Nephron (organoid): Measurements from ENCODE around the gene USF2.

ENCODE experiments used
- H3K27ac Mint-ChIP-seq, 3 experiments: 2 replicates each; pipeline ENCODE4 v1.8.0; 2020; ENCODE audit warnings: mixed read lengths in 3 of 3, mild to moderate bottlenecking in 2 of 3, moderate library complexity in 1 of 3
- H3K27me3 Mint-ChIP-seq: 2 replicates; pipeline ENCODE4 v1.8.0; 2021; ENCODE audit warnings: low read depth, mild to moderate bottlenecking, moderate library complexity, mixed read lengths
- H3K36me3 Mint-ChIP-seq: 2 replicates; pipeline ENCODE4 v1.8.0; 2020; ENCODE audit warnings: low read depth, mixed read lengths
- H3K4me1 Mint-ChIP-seq: 2 replicates; pipeline ENCODE4 v1.8.0; 2020; ENCODE audit warnings: mixed read lengths
- H3K4me3 Mint-ChIP-seq, 3 experiments: 2 replicates each; pipeline ENCODE4 v1.8.0; 2020; ENCODE audit warnings: mild to moderate bottlenecking in 3 of 3, mixed read lengths in 3 of 3, moderate library complexity in 2 of 3
- H3K9me3 Mint-ChIP-seq: 2 replicates; pipeline ENCODE4 v1.8.0; 2020; ENCODE audit warnings: mixed read lengths
- TF ChIP-seq, protein P1 (sequence below), 3 experiments: fragments of 200-600 bp; sonication (generic); IDR thresholded peaks; one replicate each; pipeline ENCODE4 v1.5.0; 2021; ENCODE audit warnings: antibody characterized with exemption in 3 of 3; ENCODE audit not compliant: unreplicated experiment in 3 of 3

The USF2 gene

DNA sequence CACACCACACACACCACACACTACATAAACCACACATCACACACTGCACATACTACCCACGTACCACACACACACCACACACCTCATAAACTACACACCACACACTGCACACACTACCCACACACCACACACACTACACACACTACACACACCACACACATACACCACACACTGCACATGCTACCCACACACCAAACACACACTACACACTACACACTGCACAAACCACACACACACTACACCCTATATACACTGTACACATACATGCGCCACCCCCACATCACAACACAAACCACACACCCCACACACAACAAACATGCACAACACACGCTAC, 28.7 kb downstream of the USF2 start:
- Mint-ChIP-seq H3K9me3 (no peaks in the 10 kb centered on the region), H3K27me3 (peaks cover 6% of the 10 kb centered on the region), H3K27ac (no peak overlapping the region), H3K4me1 (peaks cover 10% of the 10 kb centered on the region), H3K4me3 (no peak overlapping the region), H3K36me3 (no peaks in the 10 kb centered on the region)
- TF ChIP-seq, protein P1, sequence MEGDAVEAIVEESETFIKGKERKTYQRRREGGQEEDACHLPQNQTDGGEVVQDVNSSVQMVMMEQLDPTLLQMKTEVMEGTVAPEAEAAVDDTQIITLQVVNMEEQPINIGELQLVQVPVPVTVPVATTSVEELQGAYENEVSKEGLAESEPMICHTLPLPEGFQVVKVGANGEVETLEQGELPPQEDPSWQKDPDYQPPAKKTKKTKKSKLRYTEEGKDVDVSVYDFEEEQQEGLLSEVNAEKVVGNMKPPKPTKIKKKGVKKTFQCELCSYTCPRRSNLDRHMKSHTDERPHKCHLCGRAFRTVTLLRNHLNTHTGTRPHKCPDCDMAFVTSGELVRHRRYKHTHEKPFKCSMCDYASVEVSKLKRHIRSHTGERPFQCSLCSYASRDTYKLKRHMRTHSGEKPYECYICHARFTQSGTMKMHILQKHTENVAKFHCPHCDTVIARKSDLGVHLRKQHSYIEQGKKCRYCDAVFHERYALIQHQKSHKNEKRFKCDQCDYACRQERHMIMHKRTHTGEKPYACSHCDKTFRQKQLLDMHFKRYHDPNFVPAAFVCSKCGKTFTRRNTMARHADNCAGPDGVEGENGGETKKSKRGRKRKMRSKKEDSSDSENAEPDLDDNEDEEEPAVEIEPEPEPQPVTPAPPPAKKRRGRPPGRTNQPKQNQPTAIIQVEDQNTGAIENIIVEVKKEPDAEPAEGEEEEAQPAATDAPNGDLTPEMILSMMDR (IDR thresholded peaks at IDR 0.05; ENCODE audit: unreplicated experiment in 3 of 3), result no peak

DNA sequence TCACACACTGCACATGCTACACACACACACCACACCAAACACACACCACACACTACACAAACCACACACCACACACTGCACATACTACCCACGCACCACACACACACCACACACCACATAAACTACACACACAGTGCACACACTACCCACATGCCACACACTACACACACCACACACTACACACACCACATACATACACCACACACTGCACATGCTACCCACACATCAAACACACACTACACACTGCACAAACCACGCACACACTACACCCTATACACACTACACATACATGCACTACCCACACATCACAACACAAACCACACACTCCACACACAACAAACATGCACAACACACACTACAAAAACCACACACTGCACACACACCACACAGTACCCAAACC, 29.2 kb downstream of the USF2 start:
- Mint-ChIP-seq H3K27me3 (peaks cover 3% of the 10 kb centered on the region), H3K4me1 (peaks cover 6% of the 10 kb centered on the region), H3K27ac (no peak overlapping the region), H3K9me3 (no peaks in the 10 kb centered on the region), H3K4me3 (no peak overlapping the region), H3K36me3 (no peaks in the 10 kb centered on the region)
- TF ChIP-seq, protein P1 (IDR thresholded peaks at IDR 0.05; ENCODE audit: unreplicated experiment in 3 of 3), result no peak

DNA sequence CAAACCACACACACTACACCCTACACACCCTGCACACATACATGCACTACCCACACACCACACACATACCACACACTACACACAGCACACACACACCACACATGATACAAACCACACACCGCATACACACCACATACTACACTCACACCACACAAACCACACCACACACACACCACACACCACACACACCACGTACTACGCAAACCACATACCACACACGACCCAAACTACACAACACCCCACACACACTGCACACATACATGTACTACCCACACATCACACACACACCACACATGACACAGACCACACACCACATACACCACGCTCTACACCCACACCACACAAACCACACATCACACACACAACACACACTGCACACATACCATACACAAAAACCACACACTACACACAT, 29.8 kb downstream of the USF2 start:
- Mint-ChIP-seq H3K9me3 (no peaks in the 10 kb centered on the region), H3K4me1 (no peaks in the 10 kb centered on the region), H3K27ac (no peak overlapping the region), H3K4me3 (no peak overlapping the region), H3K27me3 (peaks cover 3% of the 10 kb centered on the region), H3K36me3 (no peaks in the 10 kb centered on the region)
- TF ChIP-seq, protein P1 (IDR thresholded peaks at IDR 0.05; ENCODE audit: unreplicated experiment in 3 of 3), result no peak

DNA sequence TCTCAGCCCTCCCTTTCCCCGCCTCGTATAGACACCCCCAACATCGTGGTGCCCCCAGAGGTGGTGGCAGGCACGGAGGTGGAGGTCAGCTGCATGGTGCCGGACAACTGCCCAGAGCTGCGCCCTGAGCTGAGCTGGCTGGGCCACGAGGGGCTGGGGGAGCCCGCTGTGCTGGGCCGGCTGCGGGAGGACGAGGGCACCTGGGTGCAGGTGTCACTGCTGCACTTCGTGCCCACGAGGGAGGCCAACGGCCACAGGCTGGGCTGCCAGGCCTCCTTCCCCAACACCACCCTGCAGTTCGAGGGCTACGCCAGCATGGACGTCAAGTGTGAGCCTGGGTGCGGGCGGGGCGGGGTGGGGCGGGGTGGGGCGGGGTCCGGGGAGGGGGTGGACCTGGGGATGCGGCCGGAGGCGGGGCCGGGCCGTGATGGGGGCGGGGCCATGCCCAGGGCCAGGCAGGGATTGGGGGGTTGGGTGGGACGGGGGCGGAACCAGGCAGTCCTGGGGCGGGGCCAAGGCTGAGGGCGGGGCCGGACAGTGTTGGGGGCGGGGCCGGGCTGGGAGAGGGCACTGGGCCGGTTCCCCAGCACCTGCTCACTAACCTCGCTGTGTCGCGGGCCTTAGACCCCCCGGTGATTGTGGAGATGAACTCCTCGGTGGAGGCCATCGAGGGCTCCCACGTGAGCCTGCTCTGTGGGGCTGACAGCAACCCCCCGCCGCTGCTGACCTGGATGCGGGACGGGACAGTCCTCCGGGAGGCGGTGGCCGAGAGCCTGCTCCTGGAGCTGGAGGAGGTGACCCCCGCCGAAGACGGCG, 31.0 kb downstream of the USF2 start:
- H3K4me3 Mint-ChIP-seq, result no peak overlapping the region
- no peaks in the 10 kb centered on the region for H3K9me3 Mint-ChIP-seq
- H3K4me1 Mint-ChIP-seq, result no peaks in the 10 kb centered on the region
- no peaks in the 10 kb centered on the region for H3K27me3 Mint-ChIP-seq
- TF ChIP-seq, protein P1 (IDR thresholded peaks at IDR 0.05; ENCODE audit: unreplicated experiment in 3 of 3), result no peak
- H3K27ac Mint-ChIP-seq, result no peak overlapping the region
- H3K36me3 Mint-ChIP-seq, result no peaks in the 10 kb centered on the region

DNA sequence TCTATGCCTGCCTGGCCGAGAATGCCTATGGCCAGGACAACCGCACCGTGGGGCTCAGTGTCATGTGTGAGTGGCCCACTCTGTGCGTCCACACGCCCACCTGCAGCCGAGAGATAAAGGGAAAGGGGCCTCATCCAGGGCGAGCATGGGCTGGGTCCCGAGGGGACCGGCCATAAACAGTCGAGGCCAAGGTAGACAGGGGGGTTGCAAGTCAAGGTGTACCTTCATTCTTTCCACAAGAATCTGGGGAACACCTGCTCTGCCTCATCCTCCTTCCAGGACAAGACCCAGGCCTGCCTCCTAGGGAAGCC, 31.5 kb downstream of the USF2 start:
- TF ChIP-seq, protein P1 (IDR thresholded peaks at IDR 0.05; ENCODE audit: unreplicated experiment in 3 of 3), result no peak
- Mint-ChIP-seq H3K4me1 (no peaks in the 10 kb centered on the region), H3K36me3 (no peaks in the 10 kb centered on the region), H3K9me3 (no peaks in the 10 kb centered on the region), H3K4me3 (no peak overlapping the region), H3K27ac (no peak overlapping the region), H3K27me3 (no peaks in the 10 kb centered on the region)

DNA sequence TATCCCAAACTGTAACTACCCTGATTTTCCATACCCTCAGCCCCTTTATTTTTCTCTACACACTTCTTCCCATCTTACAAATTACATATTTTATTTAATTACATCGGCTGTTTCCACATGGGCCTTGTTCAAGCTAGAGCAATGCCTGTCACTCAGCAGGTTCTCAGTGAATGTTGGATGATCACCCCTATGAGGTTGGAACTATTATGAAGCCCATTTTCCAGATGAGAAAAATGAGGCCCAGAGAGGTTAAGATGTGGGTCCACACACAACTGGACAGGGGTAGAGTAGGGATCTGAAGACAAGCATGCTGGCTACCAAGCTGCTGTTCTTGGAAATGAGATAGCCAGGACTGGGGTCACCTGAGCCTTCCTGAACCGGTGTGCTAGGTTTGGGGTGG, 33.2 kb downstream of the USF2 start:
- TF ChIP-seq, protein P1 (IDR thresholded peaks at IDR 0.05; ENCODE audit: unreplicated experiment in 3 of 3), result no peak
- Mint-ChIP-seq H3K9me3 (no peaks in the 10 kb centered on the region), H3K27ac (peak overlapping the region in 1 of 3 experiments; percentile 8), H3K27me3 (no peaks in the 10 kb centered on the region), H3K36me3 (no peaks in the 10 kb centered on the region), H3K4me1 (peaks cover 5% of the 10 kb centered on the region), H3K4me3 (no peak overlapping the region)
